Cortex of kidney (tissue), 1 donor: ENCODE data around the gene RPS6KA6.

Experiments
- DNase-seq: peaks from one replicate; lab custom pipeline; 2025; lab: John Stamatoyannopoulos, UW

RPS6KA6 gene

DNA sequence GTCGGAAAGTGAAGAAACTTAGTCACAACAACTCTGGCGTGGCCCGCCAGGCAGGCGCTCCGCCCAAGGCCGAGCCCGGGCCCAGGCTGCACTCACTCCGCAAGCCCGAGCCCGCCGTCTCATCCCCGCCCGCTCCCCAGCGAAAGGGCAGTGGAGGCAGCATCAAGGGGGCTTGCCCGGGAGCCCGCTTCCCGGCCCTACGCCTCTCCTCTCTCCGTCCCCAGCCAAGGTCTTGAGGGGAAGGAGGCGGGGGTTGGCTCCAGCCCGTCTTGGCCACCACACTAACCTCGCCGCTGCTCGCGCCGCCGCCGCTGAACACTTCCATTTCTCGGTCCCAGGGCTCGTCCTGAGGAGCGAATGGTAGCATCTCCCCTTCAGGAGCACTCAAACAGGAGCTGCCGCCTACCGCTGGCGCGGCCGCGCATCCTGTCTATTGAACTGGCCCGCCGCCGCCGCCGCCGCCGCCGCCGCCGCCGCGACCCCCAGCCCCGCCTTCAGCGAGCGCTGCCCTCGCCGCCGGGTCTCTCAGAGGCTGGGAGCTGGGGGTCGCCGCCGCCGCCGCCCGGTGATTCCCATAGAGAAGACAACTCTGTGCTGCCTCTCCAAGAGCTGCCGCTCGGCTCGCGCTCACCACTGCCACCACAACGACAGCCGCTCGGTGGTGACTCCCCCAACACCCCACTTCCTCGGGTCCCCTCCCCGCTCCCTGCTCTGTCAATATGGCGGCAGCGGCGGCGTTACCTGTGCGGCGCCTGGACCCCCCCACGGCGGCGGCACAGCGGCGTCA lies at the start of gene RPS6KA6:
TSS of gene RPS6KA6 (minus strand) at position 667 of the 787 bp plus-strand sequence. CDS start at position 367, 300 bp downstream.
- DNase-seq, result no peak

DNA sequence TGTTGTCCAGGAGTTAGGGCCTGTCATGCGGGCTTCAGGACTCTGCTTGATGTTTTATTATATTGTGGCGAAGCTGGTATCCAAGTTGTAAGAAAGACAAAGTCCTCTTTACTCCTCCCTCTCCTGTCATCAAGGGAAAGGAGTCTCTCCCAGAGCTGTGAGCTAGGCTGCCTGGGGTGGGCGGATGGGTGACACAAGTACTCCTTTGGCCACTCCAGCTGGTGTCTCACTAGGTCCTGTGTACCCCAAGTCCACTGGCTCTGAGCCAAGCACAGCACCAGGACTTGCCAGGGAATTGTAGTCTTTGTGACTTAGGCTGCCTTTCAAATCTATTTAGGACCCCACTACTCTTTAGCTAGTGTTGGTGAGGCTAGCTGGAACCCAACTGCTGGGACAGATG lies 36.7 kb upstream of the RPS6KA6 start:
- DNase-seq, result no peak

DNA sequence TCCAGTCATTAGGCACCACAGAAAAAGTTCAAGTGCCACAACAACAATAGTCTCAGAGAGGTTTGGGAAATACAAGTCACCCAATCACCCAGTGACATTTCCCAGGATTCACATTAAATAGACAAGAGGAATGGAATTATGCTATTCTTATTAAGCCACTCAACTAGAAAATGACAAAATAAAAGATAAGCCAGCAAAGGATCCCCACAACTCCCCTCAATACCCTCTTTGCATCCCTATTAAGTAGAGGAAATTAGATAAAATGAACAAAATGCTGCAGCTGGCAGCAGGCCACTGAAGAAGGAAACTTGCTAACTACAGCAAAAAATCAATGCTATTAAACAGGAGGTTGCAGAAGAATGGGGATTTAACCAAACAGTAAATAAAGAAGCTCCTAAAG lies 35.3 kb upstream of the RPS6KA6 start:
- DNase-seq, result no peak

DNA sequence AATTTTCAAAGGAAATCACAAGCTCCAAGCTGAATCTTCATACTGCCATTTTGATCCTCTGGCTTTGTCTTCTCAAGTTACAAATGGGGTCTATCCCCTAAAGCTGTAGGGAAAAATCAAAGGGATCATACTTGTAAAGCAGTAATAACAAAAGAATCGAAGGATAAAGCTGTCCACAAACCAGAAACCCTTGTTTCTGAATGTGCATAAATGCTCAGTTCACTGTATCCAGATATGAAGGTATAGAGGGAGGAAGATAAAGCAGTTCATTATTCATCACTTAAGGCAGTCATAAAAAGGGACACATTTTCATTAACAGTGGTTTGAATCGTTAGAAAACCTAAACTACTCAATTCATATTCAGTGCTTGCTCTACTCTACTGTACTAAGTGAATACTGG lies 33.2 kb upstream of the RPS6KA6 start:
- no peak for DNase-seq

DNA sequence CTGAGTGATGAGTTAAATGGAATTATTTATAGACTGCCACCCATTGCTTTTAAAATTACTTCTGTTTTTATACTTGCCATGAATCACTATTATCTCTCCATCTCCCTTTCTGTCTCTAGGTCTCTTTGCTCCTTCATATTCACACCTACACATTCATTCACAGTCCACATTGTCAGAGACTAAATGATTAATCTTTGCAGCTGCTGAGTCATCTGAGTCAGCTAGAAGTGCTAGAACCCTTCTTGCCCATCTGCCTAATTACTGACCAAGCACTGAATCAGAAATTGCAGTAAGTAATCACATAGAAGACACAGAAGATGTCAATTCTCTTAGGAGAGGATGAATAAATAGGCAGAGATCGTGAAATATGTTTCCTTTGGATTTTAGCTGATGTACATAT lies 31.6 kb upstream of the RPS6KA6 start:
- DNase-seq, result no peak

DNA sequence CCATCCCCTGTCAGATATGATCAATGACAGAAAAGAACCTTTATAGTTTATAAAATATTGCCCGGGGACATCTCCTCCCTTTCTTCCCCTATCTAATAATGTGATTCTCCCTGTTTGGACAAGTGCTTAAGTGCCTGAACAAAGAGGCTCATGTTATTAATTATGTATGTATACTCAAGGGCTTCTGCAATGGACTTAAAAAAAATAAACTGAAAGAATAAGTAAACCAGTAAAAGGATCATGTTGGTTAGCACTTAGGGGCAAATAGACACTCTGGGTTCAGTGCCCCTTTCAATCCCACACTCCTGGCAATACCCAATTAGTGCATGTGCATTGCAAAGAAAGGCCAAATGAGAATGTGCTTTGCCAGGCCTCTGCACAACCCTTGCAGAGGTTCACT lies 30.7 kb upstream of the RPS6KA6 start:
- no peak for DNase-seq

DNA sequence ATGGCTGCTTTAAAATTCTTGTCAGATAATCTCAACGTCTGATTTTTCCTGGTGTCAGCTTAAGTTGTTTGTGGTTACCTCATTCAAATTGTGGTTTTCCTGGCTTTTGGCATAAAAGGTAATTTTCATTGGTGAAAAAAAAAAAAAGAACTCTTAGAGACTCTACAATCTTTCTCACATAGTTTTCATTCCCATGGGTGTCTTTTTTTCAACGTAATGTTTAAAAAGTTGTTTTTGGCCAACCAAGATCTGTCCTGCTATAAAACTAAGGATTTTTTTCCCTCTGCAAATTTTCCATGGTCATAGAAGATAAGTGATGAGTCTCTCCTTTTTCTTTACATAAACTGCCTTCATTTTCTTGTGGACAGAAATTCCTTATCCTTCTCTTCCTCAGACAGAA lies 28.9 kb upstream of the RPS6KA6 start:
- no peak for DNase-seq

DNA sequence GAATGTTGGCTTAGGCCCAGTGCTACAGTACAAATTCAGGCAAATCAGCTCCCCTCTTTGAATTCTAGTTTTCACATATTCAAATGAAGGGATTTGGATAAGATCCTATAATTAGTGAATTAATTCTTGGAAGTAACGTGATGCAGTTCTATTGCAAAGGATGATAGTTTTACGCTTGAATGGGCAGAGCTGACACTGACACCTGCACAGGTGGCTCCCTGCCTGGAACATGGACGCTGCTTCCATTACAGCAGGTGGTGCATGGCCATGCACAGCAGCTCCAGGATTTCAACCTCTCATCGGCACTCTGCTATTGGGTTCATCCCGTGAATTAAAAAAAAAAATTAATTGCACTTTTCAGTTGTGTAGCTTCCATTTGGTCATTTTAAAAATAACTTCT lies 28.4 kb upstream of the RPS6KA6 start:
- DNase-seq, result no peak

DNA sequence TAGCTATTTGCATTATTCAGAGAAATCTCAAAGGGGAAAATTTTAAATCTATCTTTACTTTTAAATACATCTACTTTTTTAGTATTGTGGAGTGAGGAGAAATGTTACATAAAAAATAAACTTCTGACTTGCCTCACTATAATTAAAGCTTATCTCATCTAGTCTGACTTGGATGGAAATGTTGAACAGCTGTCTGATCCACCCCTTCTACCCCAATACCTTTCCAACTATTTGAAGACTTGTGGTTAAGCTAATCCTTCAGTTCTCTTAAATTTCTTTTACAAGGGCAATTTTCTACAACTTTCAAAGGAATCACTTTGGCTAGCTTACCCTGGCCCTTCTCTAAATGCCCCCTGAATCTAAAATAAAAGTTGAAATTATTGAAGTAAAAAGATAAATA lies 17.3 kb upstream of the RPS6KA6 start:
- DNase-seq, result no peak

DNA sequence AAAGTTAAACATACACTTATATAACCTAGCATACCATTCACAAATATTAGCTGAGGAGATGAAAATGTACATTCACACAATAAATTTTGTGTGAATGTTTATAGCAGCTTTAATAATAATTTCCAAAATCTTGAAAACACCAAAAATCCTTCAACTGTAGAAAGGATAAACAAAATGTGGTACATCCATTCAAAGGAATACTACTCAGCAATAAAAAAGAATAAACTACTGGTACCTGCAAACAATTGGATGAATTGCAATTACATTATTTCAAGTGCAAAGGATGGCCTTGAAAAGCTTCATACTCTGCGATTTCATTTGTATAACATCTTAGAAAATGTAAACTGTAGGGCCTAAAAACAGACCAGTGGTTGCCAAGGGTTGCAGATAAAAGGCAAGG lies 11.7 kb upstream of the RPS6KA6 start:
- no peak for DNase-seq

DNA sequence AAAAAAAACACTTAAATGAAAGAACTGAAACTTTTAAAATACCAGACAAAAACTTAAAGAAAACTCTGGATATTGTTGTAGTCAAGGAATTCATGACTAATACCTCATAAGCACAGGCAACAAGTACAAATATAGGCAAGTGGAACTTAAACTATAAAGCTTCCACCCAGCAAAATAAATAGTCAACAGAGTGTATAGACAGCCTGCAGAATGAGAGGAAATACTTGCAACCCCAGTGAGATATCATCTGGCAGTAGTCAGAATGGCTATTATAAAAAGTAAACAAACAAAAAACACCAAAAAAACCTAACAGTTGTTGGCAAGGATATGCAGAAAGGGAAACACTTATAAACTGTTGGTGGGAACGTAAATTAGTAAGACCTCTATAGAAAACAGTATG lies 9.6 kb upstream of the RPS6KA6 start:
- DNase-seq, result no peak

DNA sequence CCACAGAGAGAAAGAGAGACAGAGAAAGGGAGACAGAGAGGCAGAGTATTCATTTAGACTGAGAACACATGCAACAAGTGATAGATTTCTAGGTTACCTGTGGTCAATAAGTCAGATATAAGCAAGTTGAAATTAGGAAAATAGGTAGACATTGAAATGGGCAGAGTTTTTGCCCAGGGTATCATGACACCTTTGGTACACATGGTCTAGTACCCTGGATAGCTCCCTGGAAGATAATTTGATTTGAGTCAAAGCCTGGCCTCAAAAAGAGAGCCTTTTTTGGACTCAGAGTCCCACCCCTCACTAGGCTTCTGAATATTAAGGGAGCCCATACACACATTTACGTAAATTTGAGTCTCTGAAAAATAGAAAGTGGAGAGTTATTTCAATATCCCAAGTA lies 4.0 kb upstream of the RPS6KA6 start:
- DNase-seq, result no peak

DNA sequence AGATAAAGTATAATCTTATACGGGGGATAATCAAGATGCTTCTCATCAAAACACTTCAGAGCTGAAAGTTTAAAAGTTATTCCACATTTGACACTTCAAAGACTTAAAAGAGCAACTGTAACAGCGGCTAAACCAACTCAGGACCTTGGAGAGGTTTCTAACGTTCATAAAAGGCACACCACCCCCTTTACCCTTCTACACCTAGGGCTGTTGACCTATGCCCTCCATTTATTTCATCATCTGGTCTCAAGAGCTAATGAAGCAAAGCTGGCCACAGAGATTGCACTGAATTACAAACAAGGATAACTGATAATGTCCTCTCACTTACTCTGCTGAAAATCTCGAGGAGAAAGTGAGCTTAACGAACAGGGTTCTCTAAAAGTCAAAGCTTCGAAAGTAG lies 1.1 kb upstream of the RPS6KA6 start:
- no peak for DNase-seq

DNA sequence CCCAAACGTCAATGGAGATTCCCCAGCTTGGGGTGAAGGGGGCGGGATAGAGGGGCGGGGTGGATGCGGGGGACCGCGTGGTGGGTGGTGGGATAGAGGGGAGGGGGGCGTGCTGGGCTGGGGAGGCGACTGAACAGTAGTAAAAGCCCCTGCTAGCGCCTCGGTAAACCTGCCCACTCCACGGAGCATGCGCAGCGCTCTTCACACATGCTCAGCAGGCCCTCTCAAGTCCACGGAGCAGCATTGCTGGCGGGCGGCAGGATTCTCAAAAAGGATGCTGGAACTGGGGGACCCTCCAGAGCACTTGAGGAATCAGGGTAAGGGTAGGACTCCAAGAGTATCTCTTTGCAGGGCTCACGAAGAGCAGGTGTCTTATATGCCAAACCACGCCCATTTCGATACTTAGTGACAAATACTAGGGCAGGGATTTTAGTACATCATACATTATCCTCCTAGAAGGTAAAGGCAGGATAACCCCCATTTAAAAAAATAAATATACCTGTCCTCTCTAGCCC lies 378 bp upstream of the RPS6KA6 start:
- no peak for DNase-seq

DNA sequence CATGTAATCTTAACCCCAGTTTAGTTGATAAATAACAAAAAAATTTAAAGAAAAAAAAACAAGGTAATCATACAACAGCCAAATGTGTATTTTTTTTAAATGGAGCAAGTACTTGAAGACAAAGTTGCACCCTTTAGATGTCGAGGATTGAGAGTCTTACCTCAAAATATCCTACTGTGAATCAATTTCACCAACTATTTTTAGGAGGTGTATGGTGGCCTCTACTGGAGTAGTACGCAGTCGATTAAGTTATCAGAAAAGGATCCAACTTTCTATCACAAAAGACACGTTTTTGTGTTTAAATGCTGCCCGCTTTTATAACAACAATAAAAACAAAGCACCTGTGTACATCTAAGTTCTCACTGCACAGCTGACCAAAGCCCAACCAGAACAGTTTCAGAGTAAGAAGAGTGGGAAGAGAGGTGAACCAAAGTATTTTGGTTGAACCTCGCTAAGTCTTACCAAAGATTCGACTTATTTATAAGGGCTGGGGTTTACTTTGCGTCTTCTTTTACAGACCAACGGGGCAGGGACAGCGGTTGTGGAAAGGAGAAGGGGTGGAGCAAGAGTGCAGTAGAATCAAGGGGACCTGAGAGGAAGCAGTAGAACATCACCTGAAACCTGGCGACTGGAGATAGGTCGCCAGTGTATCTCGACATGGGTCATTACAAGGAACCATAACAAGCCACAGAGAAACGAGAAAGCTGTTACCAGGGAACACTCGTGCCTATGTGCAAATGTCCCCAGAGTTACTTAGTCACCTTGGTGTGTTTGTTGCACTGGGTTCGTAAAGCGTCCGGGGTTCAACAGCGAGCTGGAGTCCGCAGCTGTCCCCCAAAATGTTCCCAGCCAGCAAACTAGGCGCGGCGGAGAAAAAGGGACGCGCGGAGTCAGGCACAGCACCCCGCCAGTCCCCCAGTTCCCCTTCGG lies 1.1 kb downstream of the RPS6KA6 start:
- no peak for DNase-seq

DNA sequence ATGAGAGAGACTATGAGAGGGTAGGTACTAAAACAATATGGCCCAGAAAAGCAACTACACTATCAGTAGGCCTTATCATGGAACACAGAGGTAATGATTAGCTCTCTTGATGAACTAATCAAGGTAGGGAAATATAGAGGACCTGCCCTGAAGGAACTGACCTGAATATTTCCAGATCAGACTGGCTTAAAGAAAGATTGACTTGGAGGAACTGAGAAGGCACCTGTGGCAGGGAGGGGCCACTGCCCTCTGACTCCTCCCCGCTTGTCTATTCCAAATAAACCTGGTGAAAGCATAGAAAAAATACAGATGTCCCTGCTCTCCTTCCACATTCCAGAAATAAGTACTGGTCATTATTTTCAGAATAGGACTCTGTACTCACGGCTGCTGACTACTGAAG lies 5.5 kb downstream of the RPS6KA6 start:
- no peak for DNase-seq

DNA sequence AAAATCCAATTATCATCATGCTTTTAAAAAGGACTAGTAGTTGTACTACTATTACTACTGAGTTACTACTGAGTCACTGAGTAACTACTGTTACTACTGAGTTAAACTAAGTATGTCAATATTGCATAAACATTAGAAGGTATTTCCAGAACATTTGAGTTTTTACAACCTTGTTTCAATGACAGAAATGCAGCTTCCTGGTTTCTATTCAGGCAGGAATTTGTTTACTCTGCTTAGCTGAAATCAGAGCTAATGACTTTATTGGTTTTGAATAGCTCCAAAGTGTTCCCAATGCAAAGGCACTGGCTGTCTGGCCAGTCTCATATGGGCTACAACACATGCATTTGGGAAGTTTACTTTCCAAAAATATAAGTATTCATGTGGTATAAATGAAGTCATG lies 12.0 kb downstream of the RPS6KA6 start:
- no peak for DNase-seq

DNA sequence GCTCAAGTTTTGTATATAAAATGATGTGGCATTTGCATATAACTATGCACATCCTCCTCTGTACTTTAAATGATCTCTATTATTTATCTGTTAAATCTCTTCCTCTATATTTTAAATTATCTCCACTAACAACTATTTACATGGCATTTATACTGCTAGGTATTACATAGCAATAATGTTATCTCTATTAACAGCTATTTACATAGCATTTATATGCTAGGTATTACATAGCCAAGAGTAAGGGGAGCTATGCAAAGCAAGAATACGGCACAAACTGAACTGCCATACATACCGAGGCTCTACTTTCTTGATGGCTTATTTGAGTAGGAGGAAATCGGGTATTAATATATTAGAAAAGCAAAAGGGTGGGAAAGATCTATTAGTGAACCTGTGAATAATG lies 12.7 kb downstream of the RPS6KA6 start:
- DNase-seq, result no peak

DNA sequence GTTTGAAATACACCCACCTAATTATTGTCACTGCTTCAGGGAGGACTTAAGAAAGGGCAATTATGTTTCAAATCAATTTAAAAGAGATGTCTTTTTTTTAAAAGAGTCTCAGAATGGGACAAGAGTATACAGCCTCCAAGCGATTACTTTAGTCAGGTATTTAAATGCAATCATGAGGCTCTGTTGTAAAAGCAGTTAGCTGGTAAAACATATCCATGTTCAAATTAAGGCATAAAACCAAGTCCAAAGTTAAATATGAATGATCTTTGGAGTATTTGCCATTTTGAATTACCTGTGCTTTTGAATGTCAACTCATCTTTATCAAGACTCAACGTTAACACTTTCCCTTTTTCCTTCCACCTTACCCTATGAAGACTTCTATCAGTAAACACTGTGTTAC lies 13.7 kb downstream of the RPS6KA6 start:
- DNase-seq, result no peak

DNA sequence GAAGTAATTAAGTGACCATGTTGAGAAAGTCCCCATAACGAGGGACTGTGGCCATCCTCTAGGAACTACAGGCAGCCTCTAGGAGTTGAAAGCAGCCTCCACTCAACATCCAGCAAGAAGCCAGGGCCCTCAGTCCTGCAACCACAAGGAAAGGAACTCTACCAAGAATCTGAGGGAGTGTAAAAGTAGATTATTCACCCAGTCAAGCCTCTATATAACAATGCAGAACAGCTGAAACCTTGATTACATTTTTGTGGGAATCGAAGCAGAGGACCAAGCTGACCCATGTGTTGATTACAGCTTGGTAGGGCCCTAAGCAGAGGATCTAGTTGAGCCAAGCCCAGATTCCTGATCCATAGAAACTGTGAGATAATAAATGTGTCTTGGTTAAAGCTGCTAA lies 17.1 kb downstream of the RPS6KA6 start:
- no peak for DNase-seq

DNA sequence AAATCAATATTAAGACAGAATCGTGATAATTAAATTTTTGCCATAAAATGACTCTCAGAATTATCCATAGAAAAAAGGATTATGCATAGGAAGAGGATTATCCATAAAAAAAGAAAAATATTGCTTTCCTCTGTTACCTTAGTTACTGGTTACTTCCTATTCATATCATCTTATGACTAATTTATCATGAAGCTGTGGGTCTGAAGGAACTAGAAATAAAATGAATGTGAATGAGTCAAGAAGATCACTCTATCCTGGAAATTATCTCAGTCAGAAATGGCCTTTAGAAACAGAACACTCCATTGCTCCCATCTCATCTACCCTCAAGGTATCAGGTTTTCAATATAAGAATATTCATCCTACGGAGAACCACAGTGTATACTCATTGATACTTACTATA lies 19.4 kb downstream of the RPS6KA6 start:
- DNase-seq, result no peak

DNA sequence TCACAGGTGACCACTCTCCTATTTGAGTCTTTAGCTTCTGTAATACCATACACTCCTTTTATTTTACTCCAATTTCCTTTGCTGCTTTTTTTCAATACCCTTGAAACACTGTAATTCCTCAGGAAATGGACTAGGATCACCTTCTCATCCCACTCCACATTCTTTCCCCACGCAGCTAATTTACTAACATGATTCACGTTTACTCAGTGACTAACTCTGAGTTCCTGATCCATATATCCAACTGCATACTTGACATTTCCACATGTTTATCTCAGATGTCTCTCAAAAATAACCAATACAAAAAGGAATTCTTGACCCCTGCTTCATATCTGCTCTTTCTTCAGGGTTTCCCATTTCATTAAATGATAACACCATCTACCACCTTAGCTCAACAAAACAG lies 19.9 kb downstream of the RPS6KA6 start:
- DNase-seq, result no peak

DNA sequence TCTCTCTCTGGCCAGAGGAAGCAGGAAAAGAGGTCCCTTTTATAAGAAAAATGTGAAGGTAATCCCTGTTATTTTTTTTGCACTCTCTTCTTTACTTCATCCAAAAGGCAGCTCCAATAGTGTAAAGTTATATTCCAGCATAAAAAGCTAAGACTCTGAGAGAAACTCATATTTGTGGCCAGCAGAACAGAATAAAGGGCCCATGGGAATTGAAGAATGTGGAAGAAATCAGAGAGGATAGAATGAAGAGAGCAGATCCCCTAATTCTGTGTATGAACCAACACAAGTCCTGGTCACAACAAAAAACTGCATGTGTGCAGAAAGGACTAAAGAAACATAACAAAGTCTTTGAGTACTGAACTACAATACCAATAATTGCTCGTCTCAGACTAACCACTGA lies 22.3 kb downstream of the RPS6KA6 start:
- DNase-seq, result no peak
